Brain microvascular endothelial cell (primary cell): Measurements from ENCODE around the gene ZNF778.
"Not testable (repeated sequence)": the region's sequence is repeated elsewhere in the genome, so short reads cannot be mapped to it uniquely, and the experiment has no call there.

Source experiments
- DNase-seq: peaks from one replicate; pipeline ENCODE4 v3.0.0-alpha.2; 2020
- H3K27ac ChIP-seq: fragments of 250-450 bp; sonication (Bioruptor Pico); 2 replicates; pipeline ENCODE4 v1.5.1; 2020; ENCODE audit warnings: mild to moderate bottlenecking, moderate library complexity
- H3K27me3 ChIP-seq: fragments of 250-450 bp; sonication (Bioruptor Pico); replicated peaks from 2 replicates; pipeline ENCODE4 v1.5.1; 2020; ENCODE audit warnings: mild to moderate bottlenecking
- H3K36me3 ChIP-seq: fragments of 250-450 bp; sonication (Bioruptor Pico); replicated peaks from 2 replicates; pipeline ENCODE4 v1.5.1; 2020; ENCODE audit warnings: mild to moderate bottlenecking
- H3K4me3 ChIP-seq: 2 replicates; pipeline ENCODE4 v1.5.1; 2011; ENCODE audit warnings: low read depth, mild to moderate bottlenecking, control low read depth, low read length, moderate library complexity
- in situ Hi-C: cut with HindIII; loops from 2 replicates; pipeline ENCODE4 v1.10.0; 2017; ENCODE audit warnings: low sequenced_read_pairs, low pct_ligation_motif_present
- TF ChIP-seq, protein P1 (sequence below): IDR thresholded peaks from 2 replicates; pipeline ENCODE4 v1.5.1; 2011; ENCODE audit warnings: low read depth, mild to moderate bottlenecking, moderate library complexity, low read length, control low read depth, inconsistent platforms; ENCODE audit errors: missing control alignments

Gene ZNF778

DNA sequence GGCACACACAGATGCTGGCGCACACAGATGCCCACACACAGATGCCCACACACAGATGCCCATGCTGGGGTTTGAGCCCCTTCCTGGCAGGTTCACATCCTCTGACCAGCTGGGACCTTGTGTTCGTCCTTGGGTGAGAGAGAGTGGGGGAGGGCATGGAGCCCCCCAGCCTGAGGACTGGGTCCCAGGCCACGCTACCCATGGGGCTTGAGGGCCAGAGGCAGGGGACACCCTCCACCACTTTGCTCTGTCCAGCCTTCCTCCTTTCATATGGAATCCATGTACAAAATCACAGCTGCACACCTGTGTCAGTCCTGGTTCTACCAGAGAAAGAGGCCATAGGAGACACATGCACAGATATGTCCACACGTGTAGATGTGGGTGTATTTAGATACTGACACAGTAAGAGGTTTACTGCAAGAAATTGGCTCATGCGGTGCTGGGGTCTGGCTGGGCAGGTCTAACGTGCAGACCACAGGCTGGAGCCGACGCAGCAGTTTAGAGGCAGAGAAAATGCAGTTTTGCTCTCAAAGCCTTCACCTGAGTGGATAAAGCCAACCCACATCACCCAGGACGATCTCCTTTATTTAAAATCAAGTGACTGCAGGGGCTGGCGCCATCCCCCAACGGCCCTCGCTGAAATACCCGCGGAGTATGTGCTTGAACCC, 28.0 kb upstream of the ZNF778 start:
- DNase-seq: no peak
- TF ChIP-seq, protein P1, sequence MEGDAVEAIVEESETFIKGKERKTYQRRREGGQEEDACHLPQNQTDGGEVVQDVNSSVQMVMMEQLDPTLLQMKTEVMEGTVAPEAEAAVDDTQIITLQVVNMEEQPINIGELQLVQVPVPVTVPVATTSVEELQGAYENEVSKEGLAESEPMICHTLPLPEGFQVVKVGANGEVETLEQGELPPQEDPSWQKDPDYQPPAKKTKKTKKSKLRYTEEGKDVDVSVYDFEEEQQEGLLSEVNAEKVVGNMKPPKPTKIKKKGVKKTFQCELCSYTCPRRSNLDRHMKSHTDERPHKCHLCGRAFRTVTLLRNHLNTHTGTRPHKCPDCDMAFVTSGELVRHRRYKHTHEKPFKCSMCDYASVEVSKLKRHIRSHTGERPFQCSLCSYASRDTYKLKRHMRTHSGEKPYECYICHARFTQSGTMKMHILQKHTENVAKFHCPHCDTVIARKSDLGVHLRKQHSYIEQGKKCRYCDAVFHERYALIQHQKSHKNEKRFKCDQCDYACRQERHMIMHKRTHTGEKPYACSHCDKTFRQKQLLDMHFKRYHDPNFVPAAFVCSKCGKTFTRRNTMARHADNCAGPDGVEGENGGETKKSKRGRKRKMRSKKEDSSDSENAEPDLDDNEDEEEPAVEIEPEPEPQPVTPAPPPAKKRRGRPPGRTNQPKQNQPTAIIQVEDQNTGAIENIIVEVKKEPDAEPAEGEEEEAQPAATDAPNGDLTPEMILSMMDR: no peak
- in situ Hi-C loops: no loop called here
- no peaks in the 10 kb centered on the region for H3K27me3 ChIP-seq
- H3K36me3 ChIP-seq: no peaks in the 10 kb centered on the region
- no peak overlapping the region for H3K27ac ChIP-seq
- H3K4me3 ChIP-seq: no peak overlapping the region

DNA sequence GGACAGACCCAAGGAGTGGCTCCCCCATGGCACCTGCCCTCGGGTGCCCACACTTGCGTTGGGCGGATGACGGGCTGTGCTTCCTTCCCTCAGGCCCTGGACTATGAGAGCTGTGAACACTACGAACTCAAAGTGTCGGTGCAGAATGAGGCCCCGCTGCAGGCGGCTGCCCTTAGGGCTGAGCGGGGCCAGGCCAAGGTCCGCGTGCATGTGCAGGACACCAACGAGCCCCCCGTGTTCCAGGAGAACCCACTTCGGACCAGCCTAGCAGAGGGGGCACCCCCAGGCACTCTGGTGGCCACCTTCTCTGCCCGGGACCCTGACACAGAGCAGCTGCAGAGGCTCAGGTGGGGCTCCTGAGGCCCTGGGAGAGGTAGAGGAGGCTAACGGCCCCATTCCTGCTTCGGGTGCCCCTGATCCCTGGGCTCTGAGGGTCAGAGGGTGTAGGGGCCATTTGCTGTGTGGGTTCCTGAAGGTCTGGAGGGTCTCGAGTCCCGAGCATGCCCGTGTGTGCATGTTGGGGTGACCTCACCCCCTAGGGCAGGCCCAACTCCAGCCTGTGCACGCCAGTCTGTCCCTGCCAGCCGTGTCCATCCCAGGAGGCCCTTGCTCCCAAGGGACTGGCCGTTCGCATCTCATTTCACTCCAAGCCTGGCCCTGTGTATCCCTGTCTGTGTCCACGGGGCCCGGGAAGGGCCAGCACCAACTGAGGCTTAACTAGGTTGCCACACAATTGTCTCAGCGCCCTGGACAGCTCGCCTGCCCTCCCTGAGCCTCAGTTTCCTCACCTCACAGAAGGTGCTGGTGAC, 27.1 kb upstream of the ZNF778 start:
- DNase-seq: no peak
- Histone ChIP-seq H3K36me3 (no peaks in the 10 kb centered on the region), H3K4me3 (no peak overlapping the region), H3K27me3 (no peaks in the 10 kb centered on the region), H3K27ac (no peak overlapping the region)
- in situ Hi-C loops: no loop called here
- TF ChIP-seq, protein P1: no peak

DNA sequence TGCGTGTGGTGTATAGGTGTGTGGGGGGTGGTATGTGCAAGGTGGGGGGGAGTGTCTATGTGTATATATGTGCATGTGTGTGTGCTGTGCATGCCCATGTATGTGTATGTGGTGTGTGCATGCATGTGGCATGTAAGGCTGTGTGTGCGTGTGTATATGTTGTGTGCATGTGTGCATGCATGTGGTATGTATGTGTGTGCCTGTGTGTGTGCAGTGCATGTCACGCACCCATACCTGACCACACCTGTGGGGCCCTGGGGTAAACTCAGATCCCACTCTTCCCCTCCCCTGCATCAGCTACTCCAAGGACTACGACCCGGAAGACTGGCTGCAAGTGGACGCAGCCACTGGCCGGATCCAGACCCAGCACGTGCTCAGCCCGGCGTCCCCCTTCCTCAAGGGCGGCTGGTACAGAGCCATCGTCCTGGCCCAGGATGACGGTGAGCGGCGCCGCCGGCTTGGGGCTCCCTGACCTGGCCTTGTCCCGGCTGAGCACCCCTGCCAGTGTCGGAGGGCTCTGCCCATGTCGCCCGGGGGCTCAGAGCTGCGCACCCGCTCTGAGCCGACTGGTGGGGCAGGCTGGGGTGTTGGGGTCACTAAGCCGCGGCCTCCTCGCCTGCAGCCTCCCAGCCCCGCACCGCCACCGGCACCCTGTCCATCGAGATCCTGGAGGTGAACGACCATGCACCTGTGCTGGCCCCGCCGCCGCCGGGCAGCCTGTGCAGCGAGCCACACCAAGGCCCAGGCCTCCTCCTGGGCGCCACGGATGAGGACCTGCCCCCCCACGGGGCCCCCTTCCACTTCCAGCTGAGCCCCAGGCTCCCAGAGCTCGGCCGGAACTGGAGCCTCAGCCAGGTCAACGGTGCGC, 26.2 kb upstream of the ZNF778 start:
- in situ Hi-C loops: no loop called here
- no peak for DNase-seq
- H3K27me3 ChIP-seq: no peaks in the 10 kb centered on the region
- TF ChIP-seq, protein P1: no peak
- no peaks in the 10 kb centered on the region for H3K36me3 ChIP-seq
- H3K27ac ChIP-seq: no peak overlapping the region
- no peak overlapping the region for H3K4me3 ChIP-seq

DNA sequence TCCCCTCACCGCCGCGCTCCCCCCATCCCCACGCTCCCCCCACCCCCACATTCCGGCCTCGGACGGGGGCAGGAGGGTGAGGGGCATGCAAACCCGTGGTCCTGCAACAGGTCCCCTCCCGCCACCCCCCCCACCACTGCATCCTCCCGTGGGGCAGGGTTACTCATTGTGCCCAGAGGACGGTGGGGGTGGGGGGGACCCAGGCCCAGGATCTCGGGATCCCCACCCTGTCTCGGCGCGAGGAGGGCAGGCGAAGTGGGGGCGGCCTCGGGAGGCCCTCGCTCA, 25.7 kb upstream of the ZNF778 start:
- Histone ChIP-seq H3K27me3 (no peaks in the 10 kb centered on the region), H3K4me3 (peak overlapping the region; percentile 45), H3K36me3 (no peaks in the 10 kb centered on the region), H3K27ac (no peak overlapping the region)
- TF ChIP-seq, protein P1: no peak
- no peak for DNase-seq
- in situ Hi-C loops: no loop called here

DNA sequence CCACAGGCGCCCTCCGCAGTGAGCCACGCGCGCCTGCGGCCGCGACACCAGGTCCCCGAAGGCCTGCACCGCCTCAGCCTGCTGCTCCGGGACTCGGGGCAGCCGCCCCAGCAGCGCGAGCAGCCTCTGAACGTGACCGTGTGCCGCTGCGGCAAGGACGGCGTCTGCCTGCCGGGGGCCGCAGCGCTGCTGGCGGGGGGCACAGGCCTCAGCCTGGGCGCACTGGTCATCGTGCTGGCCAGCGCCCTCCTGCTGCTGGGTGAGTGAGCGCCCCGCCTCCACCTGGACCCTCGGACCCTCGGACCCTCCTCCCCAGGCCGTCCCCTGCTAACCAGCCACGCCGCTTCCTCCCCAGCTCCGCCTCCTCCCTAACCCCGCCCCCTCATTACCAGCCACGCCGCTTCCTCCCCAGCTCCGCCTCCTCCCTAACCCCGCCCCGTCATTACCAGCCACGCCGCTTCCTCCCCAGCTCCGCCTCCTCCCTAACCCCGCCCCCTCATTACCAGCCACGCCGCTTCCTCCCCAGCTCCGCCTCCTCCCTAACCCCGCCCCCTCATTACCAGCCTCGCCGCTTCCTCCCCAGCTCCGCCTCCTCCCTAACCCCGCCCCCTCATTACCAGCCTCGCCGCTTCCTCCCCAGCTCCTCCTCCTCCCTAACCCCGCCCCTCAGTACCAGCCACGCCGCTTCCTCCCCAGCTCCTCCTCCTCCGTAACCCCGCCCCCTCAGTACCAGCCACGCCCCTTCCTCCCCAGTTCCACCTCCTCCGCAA, 25.1 kb upstream of the ZNF778 start:
- in situ Hi-C loops, H3K36me3 ChIP-seq, H3K27ac ChIP-seq, H3K27me3 ChIP-seq: not testable (repeated sequence)
- peak; percentile 66 for DNase-seq
- peak overlapping the region; percentile 45 for H3K4me3 ChIP-seq
